ENCODE results near the gene POTEJ. TPM values are rescaled to one million over a fixed set of nuclear protein-coding genes. Genes with fewer than 3 reads are reported as not detected.
"Not testable (repeated sequence)": the region's sequence is repeated elsewhere in the genome, so short reads cannot be mapped to it uniquely, and the experiment has no call there.

The POTEJ gene
- total RNA-seq, 1 experiment from 2014 or later: not detected

DNA sequence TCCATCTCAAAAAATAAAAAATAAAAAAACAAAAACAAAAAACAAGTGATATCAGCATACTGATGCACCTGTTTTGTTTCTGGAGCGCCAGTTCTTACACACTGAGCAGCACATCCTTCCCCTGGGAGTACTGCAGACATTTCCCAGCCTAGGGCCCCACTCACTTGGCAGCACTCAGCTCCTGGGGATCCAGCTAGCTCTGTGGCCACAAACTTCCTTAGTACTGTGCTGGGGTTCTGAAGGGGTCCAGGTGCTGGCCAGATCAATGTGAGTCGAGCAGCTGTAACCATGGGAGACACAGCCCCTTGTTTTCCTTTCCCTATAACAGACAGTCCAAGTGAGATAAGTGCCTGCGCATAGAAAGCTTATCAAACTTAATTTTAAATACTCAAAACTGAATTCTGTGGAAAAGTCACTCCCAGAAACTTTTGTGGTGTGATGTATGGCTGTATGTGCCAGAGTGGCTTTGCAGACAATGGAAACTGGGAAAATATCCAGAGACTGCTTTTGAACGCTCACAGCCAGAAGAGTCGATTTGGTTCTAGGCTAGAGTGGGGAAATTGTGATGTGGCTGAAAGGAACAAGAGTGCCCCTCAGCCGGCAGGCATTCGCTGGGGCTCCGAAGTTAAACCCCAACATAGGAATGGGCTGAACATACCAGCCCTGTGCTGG lies 20.9 kb upstream of the POTEJ start:
- H4K20me1 ChIP-seq (ENCODE audit: control insufficient read depth, insufficient read depth, insufficient read length); H2AFZ ChIP-seq (ENCODE audit: low read length); H2BK20ac ChIP-seq (ENCODE audit: low read depth, low read length, poor library complexity, severe bottlenecking); H3K79me2 ChIP-seq (ENCODE audit: insufficient read depth, low read length); H4K8ac ChIP-seq (replicated peaks; ENCODE audit: insufficient read length, low read depth, low read length); H3K4ac ChIP-seq (ENCODE audit: low read depth, low read length); H2BK12ac ChIP-seq (ENCODE audit: insufficient read length, low read depth, low read length); H3K23me2 ChIP-seq (ENCODE audit: insufficient read length, low read depth, low read length, poor library complexity, severe bottlenecking); H3K9ac ChIP-seq (ENCODE audit: extremely low read depth, insufficient read length, low read length); H4K91ac ChIP-seq (ENCODE audit: insufficient read length, low read depth, low read length); H3K18ac ChIP-seq (ENCODE audit: insufficient read length, low read depth, low read length); H3K27me3 Mint-ChIP-seq (ENCODE audit: low read depth); H3K79me1 ChIP-seq (ENCODE audit: insufficient read depth, low read depth, low read length, poor library complexity, severe bottlenecking); H3K4me1 Mint-ChIP-seq; H3K4me1 ChIP-seq (ENCODE audit: insufficient read depth, low read length); H3K27me3 ChIP-seq (ENCODE audit: insufficient read depth, low read length); H3K36me3 Mint-ChIP-seq (ENCODE audit: insufficient read depth in 1 of 3, low read depth in 3 of 3); H3K56ac ChIP-seq (ENCODE audit: insufficient read length, low read depth, low read length); H3K23ac ChIP-seq (ENCODE audit: insufficient read length, low read depth, low read length); DNase-seq; H3K14ac ChIP-seq (ENCODE audit: insufficient read depth, low read length); H3K9me3 Mint-ChIP-seq; H3K4me2 ChIP-seq (ENCODE audit: insufficient read depth, insufficient read length, low read length); H3K27ac ChIP-seq (ENCODE audit: insufficient read length, low read depth, low read length); H3K9me3 ChIP-seq (ENCODE audit: control insufficient read depth, low read depth, low read length); H3K4me3 Mint-ChIP-seq; H2BK5ac ChIP-seq (ENCODE audit: insufficient read length, low read length); H4K5ac ChIP-seq (ENCODE audit: insufficient read length, low read depth, low read length); H2AK5ac ChIP-seq (ENCODE audit: insufficient read length, low read length); H2BK120ac ChIP-seq (ENCODE audit: low read depth, low read length, poor library complexity, severe bottlenecking); H3K27ac Mint-ChIP-seq; H3T11ph ChIP-seq (ENCODE audit: low read length); H2BK15ac ChIP-seq (ENCODE audit: low read depth, low read length): not testable (repeated sequence)
- no CpG with 5 or more reads among the region's 8 CpGs for WGBS (ENCODE audit: extremely low coverage, insufficient read length, low lambda C conversion rate)

DNA sequence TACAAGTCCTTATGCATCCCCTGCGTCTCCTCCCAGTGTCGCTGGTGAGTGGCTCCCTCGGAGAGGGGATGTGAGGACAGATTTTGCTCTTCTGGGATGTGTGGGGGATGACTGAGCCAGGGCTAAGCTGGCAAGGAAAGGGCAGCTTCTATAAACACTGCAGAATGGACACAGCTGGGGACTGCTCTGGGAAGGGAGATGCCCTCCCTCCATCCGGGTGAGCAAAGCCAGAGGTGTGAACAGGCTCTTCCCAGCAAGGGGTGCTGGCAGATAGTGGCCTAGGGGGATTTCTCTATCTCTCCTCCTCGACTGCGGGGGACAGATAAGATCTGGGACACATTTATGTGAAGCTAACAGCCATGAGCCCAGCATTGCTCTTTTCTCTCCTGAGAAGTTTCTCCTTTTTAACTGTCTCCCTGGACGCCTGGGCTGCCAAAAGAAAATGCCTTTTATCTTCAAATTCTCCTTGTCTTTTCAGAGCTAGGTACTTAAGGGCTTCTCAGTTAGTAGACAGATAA lies 20.3 kb upstream of the POTEJ start:
- not testable (repeated sequence) for H3K36me3 Mint-ChIP-seq (ENCODE audit: insufficient read depth in 1 of 3, low read depth in 3 of 3); H4K91ac ChIP-seq (ENCODE audit: insufficient read length, low read depth, low read length); H4K5ac ChIP-seq (ENCODE audit: insufficient read length, low read depth, low read length); H3K79me1 ChIP-seq (ENCODE audit: insufficient read depth, low read depth, low read length, poor library complexity, severe bottlenecking); H3K79me2 ChIP-seq (ENCODE audit: insufficient read depth, low read length); H2BK120ac ChIP-seq (ENCODE audit: low read depth, low read length, poor library complexity, severe bottlenecking); H3K27me3 Mint-ChIP-seq (ENCODE audit: low read depth); H3K27ac ChIP-seq (ENCODE audit: insufficient read length, low read depth, low read length); H3K27ac Mint-ChIP-seq; H3K18ac ChIP-seq (ENCODE audit: insufficient read length, low read depth, low read length); H3K27me3 ChIP-seq (ENCODE audit: insufficient read depth, low read length); H2BK20ac ChIP-seq (ENCODE audit: low read depth, low read length, poor library complexity, severe bottlenecking); H3K14ac ChIP-seq (ENCODE audit: insufficient read depth, low read length); H3K9ac ChIP-seq (ENCODE audit: extremely low read depth, insufficient read length, low read length); H3K4me3 Mint-ChIP-seq; H3K4me1 ChIP-seq (ENCODE audit: insufficient read depth, low read length); H2BK15ac ChIP-seq (ENCODE audit: low read depth, low read length); H3K4me1 Mint-ChIP-seq; H4K8ac ChIP-seq (replicated peaks; ENCODE audit: insufficient read length, low read depth, low read length); H3K23me2 ChIP-seq (ENCODE audit: insufficient read length, low read depth, low read length, poor library complexity, severe bottlenecking); H3K9me3 ChIP-seq (ENCODE audit: control insufficient read depth, low read depth, low read length); H2BK12ac ChIP-seq (ENCODE audit: insufficient read length, low read depth, low read length); H2AFZ ChIP-seq (ENCODE audit: low read length); H3K9me3 Mint-ChIP-seq; H3T11ph ChIP-seq (ENCODE audit: low read length); DNase-seq; H2BK5ac ChIP-seq (ENCODE audit: insufficient read length, low read length); H4K20me1 ChIP-seq (ENCODE audit: control insufficient read depth, insufficient read depth, insufficient read length); H3K4ac ChIP-seq (ENCODE audit: low read depth, low read length); H2AK5ac ChIP-seq (ENCODE audit: insufficient read length, low read length); H3K23ac ChIP-seq (ENCODE audit: insufficient read length, low read depth, low read length); H3K4me2 ChIP-seq (ENCODE audit: insufficient read depth, insufficient read length, low read length); H3K56ac ChIP-seq (ENCODE audit: insufficient read length, low read depth, low read length)
- no CpG with 5 or more reads among the region's 7 CpGs for WGBS (ENCODE audit: extremely low coverage, insufficient read length, low lambda C conversion rate)
